ENCODE measurements around the gene EAF2. TPM values are rescaled to one million over a fixed set of nuclear protein-coding genes. Genes with fewer than 3 reads are reported as not detected.
A peak's percentile ranks its signal among the peaks of the same experiment; 100 is the strongest.

EAF2 gene
- total and polyA plus RNA-seq, 4 donors = 1.5 to 6.6 (median 5.3) TPM

DNA sequence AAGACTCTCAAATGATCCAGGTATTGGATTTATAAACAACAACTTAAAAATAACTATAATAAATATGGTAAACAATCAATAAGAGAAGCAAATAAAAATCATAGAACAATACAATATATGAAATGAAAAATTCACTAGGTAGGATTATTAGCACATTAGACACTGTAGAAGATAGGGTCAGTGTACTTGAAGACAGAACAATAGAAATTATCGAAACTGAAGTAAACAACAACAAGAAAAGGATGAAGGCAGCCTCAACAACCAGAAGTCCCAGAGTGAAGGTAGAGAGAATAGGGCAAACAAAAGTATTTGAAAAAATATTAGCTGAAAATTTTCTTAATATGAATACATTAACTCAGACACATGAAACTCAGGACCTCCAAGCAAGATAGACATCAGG is 12.0 kb upstream of the EAF2 start:
- Histone ChIP-seq H3K27ac (ENCODE audit: low read depth in 1 of 2, low read length in 2 of 2) (no peak overlapping the region), H3K4me1 (ENCODE audit: control insufficient read depth in 4 of 4, insufficient read depth in 4 of 4, low read length in 3 of 4) (no peaks in the 10 kb centered on the region), H3K9me3 (ENCODE audit: control insufficient read depth in 4 of 4, low read length in 3 of 4) (no peaks in the 10 kb centered on the region), H3K9ac (ENCODE audit: low read depth in 1 of 2, low read length in 2 of 2) (no peak overlapping the region), H3K27me3 (ENCODE audit: control insufficient read depth in 4 of 4, insufficient read depth in 4 of 4, low read length in 3 of 4) (no peaks in the 10 kb centered on the region), H3K36me3 (ENCODE audit: control insufficient read depth in 4 of 4, insufficient read depth in 3 of 4, low read depth in 1 of 4, low read length in 3 of 4) (peaks cover 0 to 57% (median 36%) of the 10 kb centered on the region in 4 donors), H3K4me3 (ENCODE audit: low read depth in 1 of 3, low read length in 3 of 3) (no peak overlapping the region)
- TF ChIP-seq SP1 (IDR thresholded peaks at IDR 0.05) (no peak), HNF4G (IDR thresholded peaks at IDR 0.05) (no peak), GABPA (IDR thresholded peaks at IDR 0.05 in 1 of 2, conservative IDR thresholded peaks at IDR 0.05 in 1 of 2) (no peak)
- DNase-seq (ENCODE audit: low spot score) = no peak
- WGBS = 99% methylated on average over 1 of the region's 1 CpG

DNA sequence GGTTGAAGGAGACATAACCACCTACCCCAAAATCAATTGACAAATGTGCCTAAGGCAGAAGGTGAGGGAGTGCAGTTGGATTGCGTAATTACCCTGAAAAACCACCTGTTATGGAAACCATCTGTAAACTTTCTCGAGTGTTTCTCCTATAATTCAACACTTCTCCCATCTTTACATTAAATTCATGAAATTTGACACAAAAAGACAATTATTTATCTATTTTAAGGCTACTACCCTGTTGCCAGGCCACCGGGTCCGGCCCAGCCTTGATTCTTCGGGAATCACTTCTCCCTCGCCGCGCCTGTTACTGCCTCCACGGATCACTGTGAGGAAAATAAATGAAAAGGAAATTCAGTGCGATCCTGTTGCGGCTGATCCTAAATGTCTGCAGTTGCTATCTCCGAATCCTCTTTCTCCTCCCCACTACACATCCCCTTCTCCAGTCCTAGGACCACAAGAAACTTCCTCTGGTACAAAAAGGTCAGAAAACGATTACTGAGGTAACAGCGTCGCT is 795 bp upstream of the EAF2 start:
- H3K4me3 ChIP-seq (ENCODE audit: low read depth in 1 of 3, low read length in 3 of 3) = peak overlapping the region; percentile 80 to 97 (median 96)
- peak overlapping the region; percentile 70 to 92 for H3K9ac ChIP-seq (ENCODE audit: low read depth in 1 of 2, low read length in 2 of 2)
- no peaks in the 10 kb centered on the region for H3K9me3 ChIP-seq (ENCODE audit: control insufficient read depth in 4 of 4, low read length in 3 of 4)
- no peak for DNase-seq (ENCODE audit: low spot score)
- TF ChIP-seq EGR1 (IDR thresholded peaks at IDR 0.05; ENCODE audit: low read depth in 2 of 2) = no peak
- TF ChIP-seq, protein P1, sequence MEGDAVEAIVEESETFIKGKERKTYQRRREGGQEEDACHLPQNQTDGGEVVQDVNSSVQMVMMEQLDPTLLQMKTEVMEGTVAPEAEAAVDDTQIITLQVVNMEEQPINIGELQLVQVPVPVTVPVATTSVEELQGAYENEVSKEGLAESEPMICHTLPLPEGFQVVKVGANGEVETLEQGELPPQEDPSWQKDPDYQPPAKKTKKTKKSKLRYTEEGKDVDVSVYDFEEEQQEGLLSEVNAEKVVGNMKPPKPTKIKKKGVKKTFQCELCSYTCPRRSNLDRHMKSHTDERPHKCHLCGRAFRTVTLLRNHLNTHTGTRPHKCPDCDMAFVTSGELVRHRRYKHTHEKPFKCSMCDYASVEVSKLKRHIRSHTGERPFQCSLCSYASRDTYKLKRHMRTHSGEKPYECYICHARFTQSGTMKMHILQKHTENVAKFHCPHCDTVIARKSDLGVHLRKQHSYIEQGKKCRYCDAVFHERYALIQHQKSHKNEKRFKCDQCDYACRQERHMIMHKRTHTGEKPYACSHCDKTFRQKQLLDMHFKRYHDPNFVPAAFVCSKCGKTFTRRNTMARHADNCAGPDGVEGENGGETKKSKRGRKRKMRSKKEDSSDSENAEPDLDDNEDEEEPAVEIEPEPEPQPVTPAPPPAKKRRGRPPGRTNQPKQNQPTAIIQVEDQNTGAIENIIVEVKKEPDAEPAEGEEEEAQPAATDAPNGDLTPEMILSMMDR (IDR thresholded peaks at IDR 0.05; ENCODE audit: low read depth, low read length, missing input control) = no peak
- TF ChIP-seq, protein P2, sequence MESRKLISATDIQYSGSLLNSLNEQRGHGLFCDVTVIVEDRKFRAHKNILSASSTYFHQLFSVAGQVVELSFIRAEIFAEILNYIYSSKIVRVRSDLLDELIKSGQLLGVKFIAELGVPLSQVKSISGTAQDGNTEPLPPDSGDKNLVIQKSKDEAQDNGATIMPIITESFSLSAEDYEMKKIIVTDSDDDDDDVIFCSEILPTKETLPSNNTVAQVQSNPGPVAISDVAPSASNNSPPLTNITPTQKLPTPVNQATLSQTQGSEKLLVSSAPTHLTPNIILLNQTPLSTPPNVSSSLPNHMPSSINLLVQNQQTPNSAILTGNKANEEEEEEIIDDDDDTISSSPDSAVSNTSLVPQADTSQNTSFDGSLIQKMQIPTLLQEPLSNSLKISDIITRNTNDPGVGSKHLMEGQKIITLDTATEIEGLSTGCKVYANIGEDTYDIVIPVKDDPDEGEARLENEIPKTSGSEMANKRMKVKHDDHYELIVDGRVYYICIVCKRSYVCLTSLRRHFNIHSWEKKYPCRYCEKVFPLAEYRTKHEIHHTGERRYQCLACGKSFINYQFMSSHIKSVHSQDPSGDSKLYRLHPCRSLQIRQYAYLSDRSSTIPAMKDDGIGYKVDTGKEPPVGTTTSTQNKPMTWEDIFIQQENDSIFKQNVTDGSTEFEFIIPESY (IDR thresholded peaks at IDR 0.05) = no peak
- TF ChIP-seq RXRA (IDR thresholded peaks at IDR 0.05) = peak in 1 of 2 donors; percentile 5
- TF ChIP-seq RAD21 (IDR thresholded peaks at IDR 0.05) = no peak
- no peak for TF ChIP-seq JUND (IDR thresholded peaks at IDR 0.05)
- no peak for TF ChIP-seq SP1 (IDR thresholded peaks at IDR 0.05)
- peak overlapping the region; percentile 57 to 70 for H3K27ac ChIP-seq (ENCODE audit: low read depth in 1 of 2, low read length in 2 of 2)
- WGBS = 11% methylated on average over 15 of the region's 15 CpGs
- H3K4me1 ChIP-seq (ENCODE audit: control insufficient read depth in 4 of 4, insufficient read depth in 4 of 4, low read length in 3 of 4) = peaks cover 0 to 16% (median 3%) of the 10 kb centered on the region in 4 donors
- H3K36me3 ChIP-seq (ENCODE audit: control insufficient read depth in 4 of 4, insufficient read depth in 3 of 4, low read depth in 1 of 4, low read length in 3 of 4) = peaks cover 0 to 5% (median 0%) of the 10 kb centered on the region in 4 donors
- H3K27me3 ChIP-seq (ENCODE audit: control insufficient read depth in 4 of 4, insufficient read depth in 4 of 4, low read length in 3 of 4) = no peaks in the 10 kb centered on the region

DNA sequence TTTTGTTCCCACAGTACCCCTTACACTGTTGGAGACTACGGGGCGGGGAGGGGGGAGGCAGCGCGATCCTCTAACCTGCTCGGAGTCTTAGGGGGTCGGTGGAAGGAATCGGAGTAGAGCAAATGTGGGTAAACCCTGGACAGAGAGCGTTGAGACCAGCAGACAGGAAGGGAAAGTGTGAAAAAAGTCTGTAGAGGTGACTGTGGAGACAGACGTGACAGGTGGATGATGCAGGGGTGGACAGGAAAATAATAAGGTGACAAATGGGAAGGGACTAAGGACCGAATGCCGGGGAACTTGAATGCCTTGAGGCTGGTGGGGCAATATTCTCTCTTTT is 424 bp downstream of the EAF2 start:
- peaks cover 0 to 16% (median 3%) of the 10 kb centered on the region in 4 donors for H3K4me1 ChIP-seq (ENCODE audit: control insufficient read depth in 4 of 4, insufficient read depth in 4 of 4, low read length in 3 of 4)
- peak overlapping the region; percentile 70 for H3K9ac ChIP-seq (ENCODE audit: low read depth in 1 of 2, low read length in 2 of 2)
- DNase-seq (ENCODE audit: low spot score) = no peak
- no peaks in the 10 kb centered on the region for H3K9me3 ChIP-seq (ENCODE audit: control insufficient read depth in 4 of 4, low read length in 3 of 4)
- H3K36me3 ChIP-seq (ENCODE audit: control insufficient read depth in 4 of 4, insufficient read depth in 3 of 4, low read depth in 1 of 4, low read length in 3 of 4) = peaks cover 0 to 5% (median 0%) of the 10 kb centered on the region in 4 donors
- peak overlapping the region; percentile 57 to 70 for H3K27ac ChIP-seq (ENCODE audit: low read depth in 1 of 2, low read length in 2 of 2)
- peak overlapping the region; percentile 72 to 97 (median 80) for H3K4me3 ChIP-seq (ENCODE audit: low read depth in 1 of 3, low read length in 3 of 3)
- H3K27me3 ChIP-seq (ENCODE audit: control insufficient read depth in 4 of 4, insufficient read depth in 4 of 4, low read length in 3 of 4) = no peaks in the 10 kb centered on the region
- WGBS = 1% methylated on average over 11 of the region's 11 CpGs
- TF ChIP-seq SP1 (IDR thresholded peaks at IDR 0.05) (no peak), RAD21 (IDR thresholded peaks at IDR 0.05) (no peak), EGR1 (IDR thresholded peaks at IDR 0.05; ENCODE audit: low read depth in 2 of 2) (no peak), HNF4A (conservative IDR thresholded peaks at IDR 0.05) (no peak), NR2F2 (IDR thresholded peaks at IDR 0.05) (no peak), FOXA2 (IDR thresholded peaks at IDR 0.05) (no peak), FOXA1 (IDR thresholded peaks at IDR 0.05) (no peak), HNF4G (IDR thresholded peaks at IDR 0.05) (no peak), RXRA (IDR thresholded peaks at IDR 0.05) (no peak)
- TF ChIP-seq, protein P3, sequence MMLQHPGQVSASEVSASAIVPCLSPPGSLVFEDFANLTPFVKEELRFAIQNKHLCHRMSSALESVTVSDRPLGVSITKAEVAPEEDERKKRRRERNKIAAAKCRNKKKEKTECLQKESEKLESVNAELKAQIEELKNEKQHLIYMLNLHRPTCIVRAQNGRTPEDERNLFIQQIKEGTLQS (IDR thresholded peaks at IDR 0.05) = no peak
- TF ChIP-seq, protein P1 (IDR thresholded peaks at IDR 0.05; ENCODE audit: low read depth, low read length, missing input control) = no peak
- TF ChIP-seq, protein P4, sequence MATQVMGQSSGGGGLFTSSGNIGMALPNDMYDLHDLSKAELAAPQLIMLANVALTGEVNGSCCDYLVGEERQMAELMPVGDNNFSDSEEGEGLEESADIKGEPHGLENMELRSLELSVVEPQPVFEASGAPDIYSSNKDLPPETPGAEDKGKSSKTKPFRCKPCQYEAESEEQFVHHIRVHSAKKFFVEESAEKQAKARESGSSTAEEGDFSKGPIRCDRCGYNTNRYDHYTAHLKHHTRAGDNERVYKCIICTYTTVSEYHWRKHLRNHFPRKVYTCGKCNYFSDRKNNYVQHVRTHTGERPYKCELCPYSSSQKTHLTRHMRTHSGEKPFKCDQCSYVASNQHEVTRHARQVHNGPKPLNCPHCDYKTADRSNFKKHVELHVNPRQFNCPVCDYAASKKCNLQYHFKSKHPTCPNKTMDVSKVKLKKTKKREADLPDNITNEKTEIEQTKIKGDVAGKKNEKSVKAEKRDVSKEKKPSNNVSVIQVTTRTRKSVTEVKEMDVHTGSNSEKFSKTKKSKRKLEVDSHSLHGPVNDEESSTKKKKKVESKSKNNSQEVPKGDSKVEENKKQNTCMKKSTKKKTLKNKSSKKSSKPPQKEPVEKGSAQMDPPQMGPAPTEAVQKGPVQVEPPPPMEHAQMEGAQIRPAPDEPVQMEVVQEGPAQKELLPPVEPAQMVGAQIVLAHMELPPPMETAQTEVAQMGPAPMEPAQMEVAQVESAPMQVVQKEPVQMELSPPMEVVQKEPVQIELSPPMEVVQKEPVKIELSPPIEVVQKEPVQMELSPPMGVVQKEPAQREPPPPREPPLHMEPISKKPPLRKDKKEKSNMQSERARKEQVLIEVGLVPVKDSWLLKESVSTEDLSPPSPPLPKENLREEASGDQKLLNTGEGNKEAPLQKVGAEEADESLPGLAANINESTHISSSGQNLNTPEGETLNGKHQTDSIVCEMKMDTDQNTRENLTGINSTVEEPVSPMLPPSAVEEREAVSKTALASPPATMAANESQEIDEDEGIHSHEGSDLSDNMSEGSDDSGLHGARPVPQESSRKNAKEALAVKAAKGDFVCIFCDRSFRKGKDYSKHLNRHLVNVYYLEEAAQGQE (IDR thresholded peaks at IDR 0.05) = no peak
- TF ChIP-seq, protein P5, sequence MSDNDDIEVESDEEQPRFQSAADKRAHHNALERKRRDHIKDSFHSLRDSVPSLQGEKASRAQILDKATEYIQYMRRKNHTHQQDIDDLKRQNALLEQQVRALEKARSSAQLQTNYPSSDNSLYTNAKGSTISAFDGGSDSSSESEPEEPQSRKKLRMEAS (IDR thresholded peaks at IDR 0.05) = no peak
